Subcutaneous adipose tissue (tissue), 4 donors: Measurements from ENCODE around the gene CSNK1E. TPM values are rescaled to one million over a fixed set of nuclear protein-coding genes. Genes with fewer than 3 reads are reported as not detected.

Experiments
- total RNA-seq, 4 donors: library from RNA; depleted of rRNA; stranded (reverse); fragments of >200 nt; gene quantifications; one replicate each; pipeline ENCODE4 v1.1.0, GENCODE V29; 2016
- TF ChIP-seq, protein P1 (sequence below): fragments of 450-650 bp; IDR thresholded peaks from one replicate; pipeline ENCODE4 v1.5.1; 2016; ENCODE audit warnings: low read depth, mild to moderate bottlenecking, control low read depth, antibody characterized with exemption, moderate library complexity

The CSNK1E gene
- total RNA-seq, 4 donors from 2014 or later, result 59.7 to 156 (median 90.5) TPM

DNA sequence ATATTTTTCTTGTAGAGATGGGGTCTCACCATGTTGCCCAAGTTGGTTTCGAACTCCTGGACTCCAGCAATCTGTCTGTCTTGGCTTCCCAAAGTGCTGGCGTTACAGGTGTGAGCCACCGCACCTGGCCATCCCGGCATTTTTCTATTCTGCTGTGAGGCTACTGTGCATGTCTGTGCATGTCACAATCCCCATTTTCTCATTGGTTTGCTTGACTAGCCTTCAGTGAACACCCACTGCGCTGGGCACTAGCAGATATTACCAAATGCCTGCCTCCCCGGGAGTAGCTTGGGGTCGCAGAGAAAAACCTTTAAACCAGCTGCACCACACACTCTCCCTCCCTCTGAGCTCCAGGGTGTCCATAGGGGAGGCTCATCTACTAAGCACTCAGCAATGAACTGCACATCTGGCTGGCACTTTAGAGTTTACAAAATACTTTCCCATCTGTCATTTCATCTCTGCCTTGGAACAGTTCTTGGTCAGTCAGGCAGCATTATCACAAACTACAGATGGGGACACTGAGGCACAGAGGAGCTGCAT lies 4.9 kb downstream of the CSNK1E start:
- TF ChIP-seq, protein P1, sequence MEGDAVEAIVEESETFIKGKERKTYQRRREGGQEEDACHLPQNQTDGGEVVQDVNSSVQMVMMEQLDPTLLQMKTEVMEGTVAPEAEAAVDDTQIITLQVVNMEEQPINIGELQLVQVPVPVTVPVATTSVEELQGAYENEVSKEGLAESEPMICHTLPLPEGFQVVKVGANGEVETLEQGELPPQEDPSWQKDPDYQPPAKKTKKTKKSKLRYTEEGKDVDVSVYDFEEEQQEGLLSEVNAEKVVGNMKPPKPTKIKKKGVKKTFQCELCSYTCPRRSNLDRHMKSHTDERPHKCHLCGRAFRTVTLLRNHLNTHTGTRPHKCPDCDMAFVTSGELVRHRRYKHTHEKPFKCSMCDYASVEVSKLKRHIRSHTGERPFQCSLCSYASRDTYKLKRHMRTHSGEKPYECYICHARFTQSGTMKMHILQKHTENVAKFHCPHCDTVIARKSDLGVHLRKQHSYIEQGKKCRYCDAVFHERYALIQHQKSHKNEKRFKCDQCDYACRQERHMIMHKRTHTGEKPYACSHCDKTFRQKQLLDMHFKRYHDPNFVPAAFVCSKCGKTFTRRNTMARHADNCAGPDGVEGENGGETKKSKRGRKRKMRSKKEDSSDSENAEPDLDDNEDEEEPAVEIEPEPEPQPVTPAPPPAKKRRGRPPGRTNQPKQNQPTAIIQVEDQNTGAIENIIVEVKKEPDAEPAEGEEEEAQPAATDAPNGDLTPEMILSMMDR, result no peak

DNA sequence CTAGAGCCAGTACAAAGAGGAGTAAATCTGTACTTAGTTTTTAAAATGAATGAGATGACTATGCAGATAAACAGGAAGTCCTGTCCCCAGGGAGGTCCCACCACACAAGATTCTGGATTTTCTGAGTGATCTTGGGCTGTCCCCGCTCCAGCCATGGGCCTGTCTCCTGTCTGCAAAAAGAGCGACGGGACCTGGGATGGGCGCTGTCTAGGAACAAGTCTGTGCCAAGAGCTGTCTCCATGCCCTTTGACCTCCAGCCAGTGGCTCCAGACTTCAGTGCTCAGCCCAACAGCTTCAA lies 6.0 kb downstream of the CSNK1E start:
- TF ChIP-seq, protein P1, result no peak

DNA sequence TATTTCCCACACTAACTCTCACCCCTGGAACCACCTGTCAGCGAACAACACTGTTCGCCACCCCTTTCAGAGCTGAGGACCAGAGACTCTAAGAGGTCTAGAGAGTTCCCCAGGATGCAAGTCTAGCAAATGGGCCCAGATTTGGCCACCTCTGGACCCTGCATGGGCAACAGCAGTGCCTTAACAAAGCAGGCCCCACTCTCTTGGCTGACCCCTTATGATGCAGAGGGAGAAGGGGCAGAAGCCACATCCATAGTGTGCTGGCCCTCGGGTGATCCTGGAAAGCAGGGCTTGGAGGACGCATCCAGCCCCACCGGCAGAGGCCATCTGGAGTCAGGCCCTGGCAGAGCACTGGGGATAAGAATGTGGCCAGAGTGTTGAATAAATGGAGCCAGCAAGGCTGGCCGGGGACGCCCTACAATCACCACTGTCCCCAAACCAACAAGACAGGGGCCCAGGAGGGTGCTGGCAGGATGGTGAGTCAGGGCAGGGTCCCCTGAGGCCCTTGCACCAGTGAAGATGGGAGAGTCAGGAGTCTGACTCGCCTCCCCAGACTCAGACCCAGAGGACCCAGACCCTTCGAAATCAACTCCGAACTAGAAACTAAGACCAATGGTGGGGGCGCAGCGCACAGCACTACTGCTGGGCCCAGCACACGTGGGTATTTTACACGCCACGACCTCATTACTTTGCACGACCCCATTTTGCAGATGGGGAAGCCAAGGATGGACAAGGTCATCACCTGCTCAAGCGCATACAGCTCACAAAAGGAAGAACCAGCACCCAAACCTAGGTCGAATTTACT lies 6.5 kb downstream of the CSNK1E start:
- TF ChIP-seq, protein P1, result no peak

- TF ChIP-seq, protein P1, result no peak
These were observed 7.4 kb downstream of the CSNK1E start for GRCh38 chr22:38309614-38310517.

GRCh38 chr22:38308791-38309498 lies 8.3 kb downstream of the CSNK1E start:
- TF ChIP-seq, protein P1, result no peak

- TF ChIP-seq, protein P1, result no peak
These were observed 11.5 kb downstream of the CSNK1E start for GRCh38 chr22:38305471-38306448.
